Suprapubic skin (tissue), 4 donors: Measurements from ENCODE around the gene KIF4B.

ENCODE experiments used
- EP300 ChIP-seq: sonication (generic); formaldehyde crosslinking; IDR thresholded peaks from one replicate; pipeline ENCODE4 v1.6.1; 2017; ENCODE audit warnings: antibody characterized with exemption
- POLR2A ChIP-seq, 2 donors: fragments of 450-650 bp; IDR thresholded peaks; one replicate each; pipeline ENCODE4 v1.6.1; 2017; ENCODE audit warnings: antibody characterized with exemption in 2 of 2, mild to moderate bottlenecking in 2 of 2, moderate library complexity in 2 of 2
- POLR2AphosphoS5 ChIP-seq, 3 donors: sonication (generic); formaldehyde crosslinking; IDR thresholded peaks; one replicate each; pipeline ENCODE4 v1.6.1; 2017; ENCODE audit warnings: antibody characterized with exemption in 3 of 3
- TF ChIP-seq, protein P1 (sequence below), 2 donors: fragments of 200-600 bp in 1 of 2; fragments of 450-650 bp in 1 of 2; sonication (generic) in 1 of 2; IDR thresholded peaks; one replicate each; pipeline ENCODE4 v1.5.1; 2016 to 2019; ENCODE audit warnings: antibody characterized with exemption in 2 of 2, mild to moderate bottlenecking in 1 of 2, moderate library complexity in 1 of 2

DNA sequence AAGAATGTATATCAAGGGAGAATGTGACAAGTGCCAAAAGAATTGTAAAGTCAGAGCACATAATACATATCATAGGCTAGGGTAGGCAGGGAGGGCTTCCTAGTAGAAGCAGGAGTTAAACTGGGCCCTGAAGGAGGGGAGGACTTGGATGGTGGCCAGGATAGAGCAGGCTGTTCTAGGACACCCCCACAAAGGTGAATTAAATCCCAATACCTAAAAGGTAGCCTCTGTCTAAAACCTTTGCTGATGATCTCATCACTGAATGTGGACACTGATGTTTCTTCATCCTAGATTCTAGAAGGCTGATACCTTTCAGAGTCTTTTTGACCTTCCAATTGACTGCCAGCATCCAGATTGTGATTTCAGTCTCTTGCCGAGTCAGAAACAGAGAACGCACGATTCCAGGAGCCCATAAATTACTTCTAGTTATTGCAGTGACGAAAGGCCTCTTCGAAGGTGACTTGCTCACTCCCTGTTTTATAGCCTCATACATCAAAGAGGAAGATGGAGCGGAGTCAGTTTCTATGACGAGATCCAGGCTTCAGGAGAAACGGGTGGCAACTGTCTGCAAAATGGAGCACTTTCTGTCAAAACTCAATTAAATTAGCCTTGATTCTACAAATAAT, 43.2 kb downstream of the KIF4B start:
- TF ChIP-seq, protein P1, sequence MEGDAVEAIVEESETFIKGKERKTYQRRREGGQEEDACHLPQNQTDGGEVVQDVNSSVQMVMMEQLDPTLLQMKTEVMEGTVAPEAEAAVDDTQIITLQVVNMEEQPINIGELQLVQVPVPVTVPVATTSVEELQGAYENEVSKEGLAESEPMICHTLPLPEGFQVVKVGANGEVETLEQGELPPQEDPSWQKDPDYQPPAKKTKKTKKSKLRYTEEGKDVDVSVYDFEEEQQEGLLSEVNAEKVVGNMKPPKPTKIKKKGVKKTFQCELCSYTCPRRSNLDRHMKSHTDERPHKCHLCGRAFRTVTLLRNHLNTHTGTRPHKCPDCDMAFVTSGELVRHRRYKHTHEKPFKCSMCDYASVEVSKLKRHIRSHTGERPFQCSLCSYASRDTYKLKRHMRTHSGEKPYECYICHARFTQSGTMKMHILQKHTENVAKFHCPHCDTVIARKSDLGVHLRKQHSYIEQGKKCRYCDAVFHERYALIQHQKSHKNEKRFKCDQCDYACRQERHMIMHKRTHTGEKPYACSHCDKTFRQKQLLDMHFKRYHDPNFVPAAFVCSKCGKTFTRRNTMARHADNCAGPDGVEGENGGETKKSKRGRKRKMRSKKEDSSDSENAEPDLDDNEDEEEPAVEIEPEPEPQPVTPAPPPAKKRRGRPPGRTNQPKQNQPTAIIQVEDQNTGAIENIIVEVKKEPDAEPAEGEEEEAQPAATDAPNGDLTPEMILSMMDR (IDR thresholded peaks at IDR 0.05), result no peak
- TF ChIP-seq EP300 (no peak), POLR2A (IDR thresholded peaks at IDR 0.05) (no peak), POLR2AphosphoS5 (IDR thresholded peaks at IDR 0.05) (no peak)
